NCI-H526 (cell line): ENCODE data around the gene SMC1A.
A peak's percentile ranks its signal among the peaks of the same experiment; 100 is the strongest.
"Not testable (repeated sequence)": the region's sequence is repeated elsewhere in the genome, so short reads cannot be mapped to it uniquely, and the experiment has no call there.

ENCODE experiments used
- DNase-seq, 2 experiments: peaks; one replicate each; lab custom pipeline; 2025; lab: John Stamatoyannopoulos, UW

Gene SMC1A

GRCh38 chrX:53421772-53422085, 725 bp downstream of the SMC1A start:
- peak; percentile 38 to 72 for DNase-seq

- DNase-seq, result no peak
Observed at GRCh38 chrX:53421125-53421524, 1.3 kb downstream of the SMC1A start.

- DNase-seq, result not testable (repeated sequence)
Observed at GRCh38 chrX:53420351-53420750, 2.1 kb downstream of the SMC1A start.

GRCh38 chrX:53412446-53412845, 10.0 kb downstream of the SMC1A start:
- DNase-seq, result no peak

GRCh38 chrX:53403535-53403934, 18.9 kb downstream of the SMC1A start:
- no peak for DNase-seq

- no peak for DNase-seq
Observed at GRCh38 chrX:53398216-53398615, 24.2 kb downstream of the SMC1A start.

GRCh38 chrX:53395605-53396298, 26.7 kb downstream of the SMC1A start:
- no peak for DNase-seq

- no peak for DNase-seq
Observed at GRCh38 chrX:53383376-53384076, 38.9 kb downstream of the SMC1A start.

GRCh38 chrX:53379747-53380146, 42.7 kb downstream of the SMC1A start:
- no peak for DNase-seq

- DNase-seq, result no peak
Observed at GRCh38 chrX:53379008-53379710, 43.3 kb downstream of the SMC1A start.

GRCh38 chrX:53377464-53377863, 45.0 kb downstream of the SMC1A start:
- DNase-seq, result no peak

GRCh38 chrX:53376888-53377287, 45.6 kb downstream of the SMC1A start:
- no peak for DNase-seq

GRCh38 chrX:53374923-53375322, 47.5 kb downstream of the SMC1A start:
- DNase-seq, result no peak

- no peak for DNase-seq
Observed at GRCh38 chrX:53374222-53374820, 48.1 kb downstream of the SMC1A start.

GRCh38 chrX:53373307-53373706, 49.1 kb downstream of the SMC1A start:
- no peak for DNase-seq

GRCh38 chrX:53366454-53366853, 56.0 kb downstream of the SMC1A start:
- DNase-seq, result not testable (repeated sequence)

- no peak for DNase-seq
Observed at GRCh38 chrX:53362449-53362848, 60.0 kb downstream of the SMC1A start.

GRCh38 chrX:53357799-53358530, 64.5 kb downstream of the SMC1A start:
- DNase-seq, result no peak

GRCh38 chrX:53356186-53356585, 66.3 kb downstream of the SMC1A start:
- DNase-seq, result peak in 1 of 2 experiments; percentile 8

- no peak for DNase-seq
Observed at GRCh38 chrX:53354669-53355068, 67.8 kb downstream of the SMC1A start.

- no peak for DNase-seq
Observed at GRCh38 chrX:53347948-53348347, 74.5 kb downstream of the SMC1A start.
